SK-N-SH treated with all-trans-retinoic acid at 6 μM for 48 hours (cell line): ENCODE results near the gene HLA-DMA.

Source experiments
- ARNTL ChIP-seq: fragments of 450-650 bp; formaldehyde crosslinking; IDR thresholded peaks from 2 replicates; pipeline ENCODE4 v1.5.0; 2020; ENCODE audit warnings: low read depth, mild to moderate bottlenecking, moderate library complexity, borderline replicate concordance
- ESRRG ChIP-seq: fragments of 250-450 bp; sonication (Bioruptor Pico); IDR thresholded peaks from 2 replicates; pipeline ENCODE4 v1.6.1; 2021; ENCODE audit warnings: mild to moderate bottlenecking
- RARB ChIP-seq: fragments of 250-450 bp; sonication (Bioruptor Pico); IDR thresholded peaks from 2 replicates; pipeline ENCODE4 v1.8.0; 2021; ENCODE audit warnings: mild to moderate bottlenecking, moderate library complexity
- SNAI2 ChIP-seq: fragments of 250-450 bp; sonication (Bioruptor Pico); IDR thresholded peaks from 2 replicates; pipeline ENCODE4 v1.5.0; 2020; ENCODE audit warnings: mild to moderate bottlenecking, moderate library complexity
- TCF4 ChIP-seq: fragments of 250-450 bp; sonication (Bioruptor Pico); IDR thresholded peaks from 2 replicates; pipeline ENCODE4 v1.8.0; 2021; ENCODE audit warnings: mild to moderate bottlenecking, moderate library complexity, borderline replicate concordance

DNA sequence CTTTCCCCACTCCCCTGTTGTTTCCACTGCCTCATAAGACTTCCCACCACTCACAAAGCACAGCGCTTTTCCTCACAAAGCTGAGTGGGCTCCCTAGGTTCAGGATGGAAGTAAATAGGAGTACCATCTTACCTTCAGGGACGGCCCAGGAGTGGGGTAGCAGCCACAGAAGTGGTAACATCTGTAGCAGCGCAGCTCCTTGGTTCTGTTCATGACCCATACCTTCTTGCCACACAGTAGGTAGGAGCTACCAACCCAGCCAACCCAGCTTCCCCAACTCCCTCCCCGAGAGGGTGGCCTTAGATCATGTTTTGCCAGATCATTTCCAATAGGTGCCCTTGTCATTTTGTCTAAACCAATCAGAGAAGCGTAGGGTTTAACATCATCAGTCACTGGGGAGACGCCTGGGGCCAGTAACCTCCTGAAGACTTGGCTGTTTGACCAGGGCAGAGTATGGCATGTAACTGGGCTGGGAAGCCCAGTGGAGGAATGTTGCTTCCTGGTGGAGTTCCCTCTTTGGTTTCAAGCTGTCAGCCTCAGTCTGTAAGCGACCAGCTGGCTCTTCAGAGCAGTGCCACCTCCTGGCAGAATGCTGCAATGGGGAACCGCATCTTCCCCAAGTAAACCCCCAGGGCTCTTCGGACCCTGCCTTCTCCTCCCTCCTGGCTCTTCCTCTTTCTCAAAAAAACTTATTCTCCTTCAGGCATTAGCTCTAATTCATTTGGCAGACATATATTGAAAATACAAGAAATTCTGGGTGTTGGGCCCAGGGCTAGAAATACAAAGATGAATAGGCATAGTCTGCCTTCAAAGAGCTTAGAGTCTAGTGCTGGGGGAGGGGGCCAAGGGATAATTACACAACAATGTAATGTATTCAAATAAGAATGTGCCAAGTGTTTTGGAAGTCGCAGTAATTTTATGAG, at the start of gene HLA-DMA:
- TF ChIP-seq ARNTL (CRISPR knock-in tag) (no peak), SNAI2 (CRISPR knock-in tag) (no peak), ESRRG (no peak), TCF4 (CRISPR knock-in tag) (no peak), RARB (CRISPR knock-in tag) (no peak)
